GM15510 (cell line): Measurements from ENCODE around the gene GALNT12.

ENCODE experiments used
- POLR2A ChIP-seq: IDR thresholded peaks from 3 replicates; pipeline ENCODE4 v1.6.1; 2011; ENCODE audit warnings: borderline replicate concordance; ENCODE audit not compliant: insufficient read length; ENCODE audit errors: extremely low read depth

Gene GALNT12

DNA sequence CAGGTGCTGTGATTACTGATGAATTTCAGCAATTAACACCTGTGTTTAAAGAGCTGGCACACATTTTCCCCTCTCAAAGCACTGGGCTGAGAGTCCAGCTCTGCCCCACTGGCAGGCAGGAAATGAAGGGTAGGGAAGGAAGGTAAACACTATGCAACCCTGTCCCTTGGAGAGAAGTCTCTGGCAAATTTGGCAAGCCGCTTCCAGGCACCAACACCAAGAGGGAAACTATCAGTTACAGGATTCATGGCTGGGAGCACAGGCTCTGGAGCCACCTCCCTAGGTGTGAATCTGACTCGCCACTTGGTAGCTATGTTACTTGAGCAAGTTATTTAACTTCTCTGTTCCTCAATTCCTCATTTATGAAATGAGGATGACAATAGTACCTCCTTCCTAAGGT lies 14.4 kb upstream of the GALNT12 start:
- TF ChIP-seq POLR2A, result no peak

DNA sequence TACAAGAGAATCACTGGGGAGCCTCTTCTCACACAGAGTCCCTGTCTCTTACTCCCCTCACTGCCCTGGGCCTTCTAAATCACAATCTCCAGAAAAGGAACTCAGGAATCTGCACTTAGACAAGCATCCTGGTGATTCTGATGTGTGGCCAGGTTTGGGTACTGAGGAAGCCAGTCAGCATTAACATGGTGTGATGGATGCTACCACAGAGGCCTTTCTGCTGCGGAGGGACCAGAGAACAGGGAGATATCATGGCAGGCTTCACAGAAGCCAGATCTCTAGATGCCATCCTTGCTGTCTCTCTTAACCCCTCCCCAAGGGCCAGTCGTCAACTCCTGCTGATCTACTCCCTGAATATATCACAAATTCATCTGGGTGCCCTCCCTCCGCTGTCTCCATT lies 12.7 kb upstream of the GALNT12 start:
- TF ChIP-seq POLR2A, result no peak

DNA sequence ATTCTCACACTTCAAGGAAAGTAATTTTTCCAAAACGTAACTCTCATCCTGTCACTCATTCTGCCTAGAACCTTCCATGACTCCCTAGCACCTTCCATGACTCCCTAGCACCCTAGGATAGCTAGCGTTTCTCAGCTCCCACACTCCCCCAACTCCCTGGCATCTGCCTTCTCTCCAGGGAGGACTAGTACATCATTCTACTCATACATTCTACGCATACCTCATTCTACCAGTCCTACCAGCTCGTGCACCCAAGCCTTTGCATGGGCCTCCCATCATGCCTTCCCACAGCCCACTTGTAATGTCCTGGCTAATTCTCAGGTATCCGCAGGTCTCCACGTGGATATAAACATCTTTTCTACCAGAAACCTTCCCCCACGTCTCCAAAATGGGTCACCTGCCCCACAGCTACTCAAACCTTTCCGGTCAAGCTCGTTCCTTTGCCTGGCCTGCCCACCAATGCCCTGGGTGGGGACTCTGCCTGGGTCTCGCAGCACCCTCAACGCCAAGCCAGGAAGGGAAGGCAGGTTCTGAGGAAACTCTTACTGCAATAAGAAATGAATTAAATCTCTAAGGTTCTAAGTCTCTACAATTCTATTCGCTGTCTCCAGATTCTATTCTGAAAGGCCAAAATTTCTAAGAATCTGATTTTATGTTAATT lies 12.0 kb upstream of the GALNT12 start:
- TF ChIP-seq POLR2A, result no peak

DNA sequence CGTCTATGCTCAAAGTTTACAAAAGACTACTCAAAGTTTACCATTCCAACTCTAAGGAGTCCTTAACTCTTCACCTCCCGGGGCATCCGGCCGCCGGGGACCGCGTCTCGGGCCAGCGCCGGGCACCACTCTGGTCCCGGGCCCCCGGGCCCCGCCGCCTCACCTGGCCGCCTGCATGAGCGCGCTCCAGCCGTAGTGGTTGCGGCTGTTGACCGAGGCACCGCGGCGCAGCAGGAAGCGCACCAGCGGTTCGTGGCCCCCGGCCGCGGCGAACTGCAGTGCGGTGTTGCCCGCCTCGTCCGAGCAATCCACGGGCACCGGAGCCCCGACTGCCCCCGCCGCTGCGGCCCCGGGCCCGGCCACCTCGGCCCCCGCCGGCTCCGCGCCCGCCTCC lies 11.5 kb upstream of the GALNT12 start:
- TF ChIP-seq POLR2A, result no peak

DNA sequence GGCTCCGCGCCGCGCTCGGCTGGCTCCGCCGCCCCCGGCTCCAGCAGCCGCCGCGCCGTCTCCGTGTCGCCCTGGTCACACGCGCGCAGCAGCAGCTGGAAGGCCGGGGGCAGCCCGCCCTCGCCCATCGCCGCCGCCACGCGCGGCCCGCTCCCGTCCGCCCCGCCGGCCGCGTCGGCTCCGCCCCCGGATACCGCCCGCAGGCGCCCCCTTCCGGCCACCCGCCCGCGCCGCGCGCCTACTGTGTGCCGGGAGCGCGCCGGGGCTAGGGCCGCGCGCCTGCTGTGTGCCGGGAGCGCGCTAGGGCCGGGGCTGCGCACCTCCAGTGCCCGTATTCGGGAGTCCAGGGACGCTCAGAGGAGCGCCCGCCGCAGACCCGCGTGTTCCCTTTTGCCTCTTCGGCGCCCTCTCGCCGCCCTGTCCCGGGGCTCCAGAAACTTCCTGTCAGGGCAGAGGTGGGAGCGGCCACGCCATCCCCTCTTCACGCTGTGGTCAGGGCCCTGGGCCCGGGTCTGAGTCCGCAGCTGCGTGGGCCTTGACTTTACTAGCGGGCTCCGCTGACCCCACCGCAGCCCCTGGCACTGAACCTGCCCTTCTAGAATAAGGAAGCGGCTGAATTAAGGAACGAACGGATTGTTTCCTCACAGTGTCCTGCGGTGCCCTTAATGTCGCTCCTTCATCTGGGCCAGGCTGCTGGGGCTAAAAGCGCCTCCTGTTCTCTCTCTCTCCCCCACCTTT lies 10.9 kb upstream of the GALNT12 start, which contains the start of gene ANKS6:
ANKS6 (minus strand) TSS at position 192 of the 738 bp plus-strand sequence; CDS start at position 128, 64 bp downstream.
- peak; percentile 36 for TF ChIP-seq POLR2A

DNA sequence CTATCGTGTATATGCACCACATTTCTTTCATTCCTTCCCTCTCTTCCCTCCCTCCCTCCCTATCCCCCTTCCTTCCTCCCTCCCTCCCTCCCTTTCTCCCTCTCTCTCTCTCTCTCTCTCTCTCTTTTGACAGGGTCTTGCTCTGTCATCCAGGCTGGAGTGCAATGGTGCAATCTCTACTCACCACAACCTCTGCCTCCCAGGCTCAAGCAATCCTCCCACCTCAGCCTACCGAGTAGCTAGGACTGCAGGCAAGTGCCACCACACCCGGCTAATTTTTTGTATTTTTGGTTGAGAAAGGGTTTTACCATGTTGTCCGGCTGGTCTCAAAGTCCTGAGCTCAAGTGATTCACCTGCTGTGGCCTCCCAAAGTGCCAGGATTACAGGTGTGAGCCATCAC lies 10.0 kb upstream of the GALNT12 start:
- TF ChIP-seq POLR2A, result no peak

DNA sequence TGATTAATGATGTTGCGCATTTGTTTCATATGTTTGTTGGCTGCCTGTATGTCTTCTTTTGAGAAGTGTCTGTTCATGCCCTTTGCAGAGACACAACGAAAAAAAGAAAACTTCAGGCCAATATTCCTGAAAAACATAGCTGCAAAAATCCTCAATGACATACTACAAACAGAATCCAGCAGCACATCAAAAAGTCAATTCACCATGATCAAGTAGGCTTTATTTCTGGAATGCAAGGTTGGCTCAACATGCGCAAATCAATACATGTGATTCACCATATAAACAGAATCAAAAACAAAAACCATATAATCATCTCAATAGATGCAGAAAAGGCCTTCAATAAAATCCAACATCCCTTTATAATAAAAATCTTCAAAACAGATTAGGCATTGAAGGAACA lies 9.2 kb upstream of the GALNT12 start:
- TF ChIP-seq POLR2A, result no peak

DNA sequence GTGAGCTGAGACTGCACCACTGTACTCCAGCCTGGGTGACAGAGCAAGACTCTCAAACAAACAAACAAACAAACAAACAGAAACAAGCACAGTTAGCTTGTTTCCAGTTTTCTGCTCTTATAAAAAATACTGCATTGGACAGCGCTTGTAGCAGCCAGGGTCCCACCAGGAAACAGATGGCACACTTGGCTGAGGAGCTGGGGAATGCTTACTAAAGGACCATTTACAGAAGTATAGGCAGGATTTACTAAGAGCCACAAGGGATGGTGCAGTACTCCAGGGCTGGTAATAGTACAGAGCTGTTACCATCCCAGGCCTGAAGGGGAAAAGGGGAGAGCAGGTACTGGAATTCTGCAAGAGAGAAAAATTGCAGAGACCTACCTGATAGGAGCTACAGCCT lies 5.9 kb upstream of the GALNT12 start:
- no peak for TF ChIP-seq POLR2A

DNA sequence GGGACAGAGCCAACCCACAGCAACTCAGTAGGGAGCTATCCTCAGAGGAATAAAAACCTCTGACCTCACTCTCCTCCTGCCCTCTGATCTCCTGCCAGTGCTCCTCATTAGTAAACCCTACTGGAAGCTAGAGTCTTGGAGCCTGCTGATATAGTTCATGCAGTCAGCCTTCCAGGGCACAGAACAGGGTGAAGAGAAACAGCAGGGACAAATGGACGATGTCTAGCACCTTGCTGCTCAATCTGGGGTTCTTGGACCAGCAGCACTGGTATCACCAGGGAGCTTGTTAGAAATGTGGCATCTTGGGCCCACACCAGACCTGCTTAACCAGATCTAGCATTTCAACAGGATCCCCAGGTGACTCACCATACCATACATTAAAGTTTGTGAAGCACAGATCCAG lies 5.5 kb upstream of the GALNT12 start:
- TF ChIP-seq POLR2A, result no peak

DNA sequence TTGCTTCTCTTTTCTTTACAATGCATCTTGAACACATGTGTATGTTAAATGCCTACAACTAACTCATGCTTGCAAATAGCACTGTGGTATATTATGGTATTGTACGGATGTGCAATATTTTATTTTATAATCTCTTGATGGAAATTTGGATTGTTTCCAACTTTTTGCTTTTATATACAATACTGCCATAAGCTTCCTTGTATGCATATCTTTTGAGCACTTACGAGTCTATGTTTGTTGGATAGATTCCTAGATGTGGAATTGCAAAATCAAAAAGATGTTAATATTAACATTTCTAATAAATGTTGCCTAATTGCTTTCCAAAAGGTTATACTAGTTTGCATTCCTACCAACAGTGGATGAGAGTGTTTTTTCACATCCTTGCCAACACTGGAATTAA lies 3.4 kb upstream of the GALNT12 start:
- TF ChIP-seq POLR2A, result no peak

DNA sequence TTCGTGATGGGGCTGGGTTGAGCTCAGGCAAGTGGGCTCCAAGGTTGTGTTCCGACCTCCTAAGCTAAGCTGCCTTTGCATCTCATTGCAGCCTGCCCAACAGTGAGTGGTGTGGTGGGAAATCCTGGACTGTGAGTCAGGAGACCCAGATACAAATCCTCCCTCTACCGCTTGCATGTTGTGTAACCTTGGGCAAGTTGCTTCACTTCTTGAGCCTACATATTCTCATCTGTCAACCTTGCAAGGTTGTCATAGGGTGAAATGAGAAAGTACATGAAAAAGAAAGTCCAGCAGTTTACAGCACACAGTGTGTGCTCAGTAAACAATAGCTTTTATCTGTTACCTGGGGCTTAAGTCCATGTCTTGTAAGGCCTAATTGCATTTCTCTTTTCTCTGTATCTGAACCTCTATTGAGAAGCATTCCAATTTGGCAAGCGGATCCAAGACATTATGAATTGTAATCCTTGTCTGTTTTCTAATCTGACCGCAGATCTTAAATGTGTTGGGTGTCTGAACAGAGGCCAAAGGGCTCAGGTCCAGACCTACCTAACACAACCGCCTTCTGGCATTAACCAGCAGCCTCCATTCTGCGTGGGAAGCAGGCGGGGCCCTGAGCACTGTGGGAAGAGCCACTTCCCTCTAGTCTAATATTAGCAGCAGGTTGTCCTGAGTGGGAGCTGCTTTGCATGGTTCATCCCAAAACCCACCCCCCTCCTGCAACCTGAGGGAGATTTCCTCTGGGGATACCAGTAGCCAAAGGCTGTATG lies 1.8 kb upstream of the GALNT12 start:
- no peak for TF ChIP-seq POLR2A

DNA sequence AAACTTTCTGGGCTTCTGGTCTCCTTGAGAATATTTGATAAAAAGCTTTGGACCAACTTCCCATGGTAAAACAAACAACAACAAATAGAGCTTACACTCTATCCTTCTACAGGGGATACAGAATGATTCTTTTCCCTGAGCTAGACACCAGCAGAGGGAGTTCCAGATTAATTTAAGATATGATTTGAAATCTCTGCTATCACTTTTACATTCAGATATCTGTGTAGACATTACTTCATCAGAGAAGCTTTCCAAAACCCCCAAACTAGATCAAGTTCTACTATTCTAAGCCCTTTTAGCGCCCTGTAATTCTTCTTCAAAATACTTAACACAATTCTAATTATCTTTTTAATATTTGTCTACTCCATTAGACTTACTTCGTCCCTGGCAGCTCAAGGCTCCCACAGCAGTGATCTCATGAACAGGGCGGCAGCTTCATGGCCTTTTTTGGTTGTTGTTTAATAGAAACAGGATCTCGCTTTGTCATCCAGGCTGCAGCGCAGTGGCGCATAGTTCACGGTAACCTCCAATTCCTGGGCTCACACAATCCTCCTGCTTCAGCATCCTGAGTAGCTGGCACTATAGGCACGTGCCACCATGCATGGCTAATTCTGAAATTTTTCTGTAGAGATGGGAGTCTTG lies 955 bp upstream of the GALNT12 start:
- no peak for TF ChIP-seq POLR2A

DNA sequence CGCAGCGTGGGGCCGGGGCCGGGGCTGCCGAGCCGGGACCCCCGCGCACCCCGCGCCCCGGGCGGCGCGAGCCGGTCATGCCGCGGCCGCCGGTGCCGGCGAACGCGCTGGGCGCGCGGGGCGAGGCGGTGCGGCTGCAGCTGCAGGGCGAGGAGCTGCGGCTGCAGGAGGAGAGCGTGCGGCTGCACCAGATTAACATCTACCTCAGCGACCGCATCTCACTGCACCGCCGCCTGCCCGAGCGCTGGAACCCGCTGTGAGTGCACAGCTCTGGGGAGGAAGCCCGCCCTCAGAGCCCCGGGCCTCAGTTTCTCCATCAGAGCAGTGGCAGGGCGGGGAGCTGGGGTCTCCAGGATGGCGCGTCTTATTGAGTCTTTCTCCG lies 335 bp downstream of the GALNT12 start:
- TF ChIP-seq POLR2A, result no peak

DNA sequence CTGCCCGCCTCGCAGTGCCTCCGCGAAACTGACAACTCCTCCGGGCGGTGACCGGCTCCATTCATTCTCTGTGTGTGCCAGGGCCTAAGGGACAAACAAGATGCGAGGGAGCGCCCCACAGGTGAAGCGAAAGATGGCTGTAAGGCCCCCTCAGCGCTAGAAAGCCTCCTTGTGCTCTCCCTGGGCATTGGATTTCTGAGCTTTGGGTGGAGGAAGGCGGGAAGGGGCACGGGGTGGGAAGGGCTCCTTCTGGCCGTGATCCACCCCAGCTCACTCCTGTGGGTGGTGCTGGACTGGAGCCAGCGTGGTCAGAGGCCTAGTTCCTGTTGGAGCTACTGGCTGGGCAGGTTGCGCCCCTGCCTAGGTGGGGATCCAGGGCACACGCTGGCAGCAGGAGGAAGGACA lies 943 bp downstream of the GALNT12 start:
- TF ChIP-seq POLR2A, result no peak

DNA sequence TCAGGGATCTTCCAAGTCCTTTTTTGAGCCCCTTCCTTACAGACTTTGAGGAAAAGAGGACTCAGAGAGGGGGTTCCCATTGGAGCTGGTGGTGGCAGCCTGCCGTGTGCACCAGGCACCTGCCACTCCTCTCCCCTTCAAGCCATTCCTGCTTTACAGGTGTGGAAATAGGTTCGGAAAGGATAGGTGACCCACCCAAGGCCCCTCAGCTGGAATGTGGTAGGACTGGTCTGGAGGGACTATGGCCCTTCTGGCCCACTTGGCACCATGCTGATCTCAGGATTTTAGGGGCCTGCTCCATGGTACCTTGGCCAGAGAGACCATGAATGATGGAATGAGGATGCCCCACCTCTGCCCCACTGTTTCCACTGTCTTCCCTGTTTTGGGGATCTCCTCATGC lies 1.4 kb downstream of the GALNT12 start:
- no peak for TF ChIP-seq POLR2A
